Mesenchymal stem cell (in vitro differentiated cells and primary cell): ENCODE data around the gene DRC7.

Experiments
- DNase-seq: peaks from one replicate; pipeline ENCODE4 v3.0.0-alpha.2; 2013
- H2AFZ ChIP-seq: one replicate; pipeline ENCODE4 v1.6.1; 2013; ENCODE audit warnings: low read depth, mild to moderate bottlenecking, control low read depth, inconsistent platforms, low read length, moderate library complexity
- H2AK5ac ChIP-seq: 2 replicates; pipeline ENCODE4 v1.6.1; 2013; ENCODE audit warnings: low read length, moderate library complexity, mild to moderate bottlenecking, inconsistent platforms; ENCODE audit not compliant: severe bottlenecking
- H2BK120ac ChIP-seq: one replicate; pipeline ENCODE4 v1.6.1; 2013; ENCODE audit warnings: low read depth, mild to moderate bottlenecking, inconsistent platforms, low read length, moderate library complexity
- H2BK12ac ChIP-seq, 2 experiments: one replicate each; pipeline ENCODE4 v1.6.1; 2013; ENCODE audit warnings: inconsistent platforms in 2 of 2, low read length in 2 of 2, mild to moderate bottlenecking in 2 of 2, moderate library complexity in 2 of 2, control low read depth in 1 of 2
- H2BK15ac ChIP-seq: one replicate; pipeline ENCODE4 v1.6.1; 2013; ENCODE audit warnings: mild to moderate bottlenecking, low read depth, inconsistent platforms; ENCODE audit not compliant: poor library complexity, severe bottlenecking
- H2BK5ac ChIP-seq: 2 replicates; pipeline ENCODE4 v1.6.1; 2013; ENCODE audit warnings: low read depth, mild to moderate bottlenecking, low read length, control low read depth, inconsistent platforms; ENCODE audit not compliant: poor library complexity, severe bottlenecking
- H3K14ac ChIP-seq, 2 experiments: one replicate each; pipeline ENCODE4 v1.6.1; 2013; ENCODE audit warnings: inconsistent platforms in 2 of 2, low read length in 2 of 2, control low read depth in 1 of 2, mild to moderate bottlenecking in 1 of 2, moderate library complexity in 1 of 2
- H3K18ac ChIP-seq, 2 experiments: one replicate each; pipeline ENCODE4 v1.6.1; 2013; ENCODE audit warnings: inconsistent platforms in 2 of 2, low read length in 2 of 2, control low read depth in 1 of 2, low read depth in 1 of 2, mild to moderate bottlenecking in 1 of 2
- H3K23ac ChIP-seq, 2 experiments: one replicate each; pipeline ENCODE4 v1.6.1; 2013; ENCODE audit warnings: inconsistent platforms in 2 of 2, low read length in 2 of 2, mild to moderate bottlenecking in 2 of 2, moderate library complexity in 2 of 2, control low read depth in 1 of 2
- H3K27ac ChIP-seq: 2 replicates; pipeline ENCODE4 v1.5.1; 2013; ENCODE audit warnings: mild to moderate bottlenecking, moderate library complexity, low read length, control low read depth, inconsistent platforms; ENCODE audit not compliant: poor library complexity, severe bottlenecking
- H3K27me3 ChIP-seq, 2 experiments: 2 replicates each; pipeline versions ENCODE4 v1.6.1 to v1.7.0; 2013; ENCODE audit warnings: low read length in 2 of 2, mild to moderate bottlenecking in 2 of 2, moderate library complexity in 2 of 2, control low read depth in 1 of 2, inconsistent platforms in 1 of 2; ENCODE audit not compliant: control insufficient read depth in 1 of 2, insufficient read depth in 1 of 2
- H3K36me3 ChIP-seq, 2 experiments: 2 replicates each; pipeline versions ENCODE4 v1.6.1 to v1.7.0; 2013; ENCODE audit warnings: low read length in 2 of 2, control low read depth in 1 of 2, inconsistent platforms in 1 of 2, low read depth in 1 of 2, mild to moderate bottlenecking in 1 of 2; ENCODE audit not compliant: insufficient read depth in 2 of 2, control insufficient read depth in 1 of 2
- H3K4ac ChIP-seq, 2 experiments: one replicate each; pipeline ENCODE4 v1.6.1; 2013; ENCODE audit warnings: inconsistent platforms in 2 of 2, low read length in 2 of 2, mild to moderate bottlenecking in 2 of 2, moderate library complexity in 2 of 2, control low read depth in 1 of 2, low read depth in 1 of 2
- H3K4me1 ChIP-seq: 2 replicates; pipeline ENCODE4 v1.6.1; 2013; ENCODE audit warnings: low read depth, low read length, control low read depth; ENCODE audit not compliant: control insufficient read depth, insufficient read depth
- H3K4me2 ChIP-seq: 2 replicates; pipeline ENCODE4 v1.6.1; 2013; ENCODE audit warnings: low read length, mild to moderate bottlenecking, inconsistent platforms; ENCODE audit not compliant: poor library complexity, severe bottlenecking
- H3K4me3 ChIP-seq, 2 experiments: 2 replicates each; pipeline versions ENCODE4 v1.5.1 to v1.7.0; 2013; ENCODE audit warnings: low read length in 2 of 2, mild to moderate bottlenecking in 2 of 2, control low read depth in 1 of 2, low read depth in 1 of 2; ENCODE audit not compliant: insufficient read depth in 1 of 2
- H3K79me1 ChIP-seq: replicated peaks from 2 replicates; pipeline ENCODE4 v1.6.1; 2013; ENCODE audit warnings: mild to moderate bottlenecking, control low read depth, low read length, inconsistent platforms; ENCODE audit not compliant: poor library complexity, severe bottlenecking
- H3K9ac ChIP-seq: 2 replicates; pipeline ENCODE4 v1.7.0; 2013; ENCODE audit warnings: mild to moderate bottlenecking, low read length, moderate library complexity
- H3K9me3 ChIP-seq: 2 replicates; pipeline ENCODE4 v1.7.0; 2013; ENCODE audit warnings: mild to moderate bottlenecking, low read length; ENCODE audit not compliant: control insufficient read depth
- H4K8ac ChIP-seq: one replicate; pipeline ENCODE4 v1.6.1; 2013; ENCODE audit warnings: inconsistent platforms, mild to moderate bottlenecking, low read length, moderate library complexity
- H4K91ac ChIP-seq: one replicate; pipeline ENCODE4 v1.6.1; 2013; ENCODE audit warnings: mild to moderate bottlenecking, low read length, inconsistent platforms
- WGBS: methylation state at CpG from one replicate; pipeline ENCODE4 v1.1.7; 2013; ENCODE audit warnings: mixed read lengths; 5-methylcytosine and 5-hydroxymethylcytosine counted together

Gene DRC7

DNA sequence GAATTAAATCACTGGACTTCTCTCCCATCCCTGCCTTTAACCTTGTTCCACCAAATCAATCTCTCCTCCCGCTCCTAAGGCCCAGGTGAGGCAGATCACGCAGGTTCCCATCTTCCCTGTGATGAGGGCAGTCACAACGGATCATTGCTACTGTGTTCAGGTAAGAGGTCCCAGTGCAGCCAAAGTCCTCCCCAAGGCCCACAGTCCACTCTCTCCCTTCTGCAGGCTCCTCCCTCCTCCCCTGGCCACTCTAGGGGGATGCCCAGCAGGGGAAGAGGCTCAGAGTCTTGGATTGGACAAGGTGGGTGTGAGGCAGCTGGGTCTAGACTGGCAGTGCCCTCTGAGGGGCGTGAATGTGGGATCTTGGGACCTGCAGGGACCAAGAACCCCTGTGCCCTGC lies 29.1 kb upstream of the DRC7 start:
- Histone ChIP-seq H2BK120ac (no peak overlapping the region), H3K23ac (no peak overlapping the region), H2BK12ac (no peak overlapping the region), H3K4me3 (no peak overlapping the region), H3K18ac (no peak overlapping the region), H2AK5ac (no peak overlapping the region), H3K9ac (no peak overlapping the region), H3K4me1 (peaks cover 19% of the 10 kb centered on the region), H3K79me1 (no peaks in the 10 kb centered on the region), H2AFZ (no peak overlapping the region), H2BK15ac (no peak overlapping the region), H2BK5ac (no peak overlapping the region), H3K36me3 (peaks cover 9 to 53% of the 10 kb centered on the region in 2 experiments), H3K9me3 (no peaks in the 10 kb centered on the region), H3K14ac (no peak overlapping the region), H4K91ac (no peak overlapping the region), H4K8ac (no peak overlapping the region), H3K27me3 (peaks cover 0 to 18% of the 10 kb centered on the region in 2 experiments), H3K27ac (no peak overlapping the region), H3K4me2 (no peak overlapping the region), H3K4ac (no peak overlapping the region)
- DNase-seq = no peak
- WGBS = 90% methylated on average over 3 of the region's 4 CpGs

GRCh38 chr16:57666353-57667047 lies 28.1 kb upstream of the DRC7 start:
- no peak for DNase-seq
- WGBS = 76% methylated on average over 11 of the region's 11 CpGs

GRCh38 chr16:57667048-57667525 lies 27.5 kb upstream of the DRC7 start:
- Histone ChIP-seq H3K36me3 (peaks cover 3 to 39% of the 10 kb centered on the region in 2 experiments), H3K14ac (no peak overlapping the region), H3K9ac (no peak overlapping the region), H4K91ac (no peak overlapping the region), H2BK120ac (no peak overlapping the region), H2BK15ac (no peak overlapping the region), H4K8ac (no peak overlapping the region), H3K4me1 (peaks cover 19% of the 10 kb centered on the region), H3K27ac (no peak overlapping the region), H3K4me3 (no peak overlapping the region), H2AFZ (no peak overlapping the region), H3K4ac (no peak overlapping the region), H3K23ac (no peak overlapping the region), H3K9me3 (no peaks in the 10 kb centered on the region), H2BK12ac (no peak overlapping the region), H3K27me3 (peaks cover 0 to 19% of the 10 kb centered on the region in 2 experiments), H3K18ac (no peak overlapping the region), H3K4me2 (no peak overlapping the region), H2BK5ac (no peak overlapping the region), H3K79me1 (no peaks in the 10 kb centered on the region), H2AK5ac (no peak overlapping the region)
- 85% methylated on average over 5 of the region's 5 CpGs for WGBS
- DNase-seq = no peak

More at GRCh38 chr16:57666353-57667047, 28.1 kb upstream of the DRC7 start:
- Histone ChIP-seq H3K4me2 (no peak overlapping the region), H2BK15ac (peak overlapping the region; percentile 2), H2BK120ac (no peak overlapping the region), H3K9me3 (no peaks in the 10 kb centered on the region), H3K4me1 (peaks cover 19% of the 10 kb centered on the region), H3K79me1 (no peaks in the 10 kb centered on the region), H3K23ac (no peak overlapping the region), H3K4ac (no peak overlapping the region), H2AK5ac (no peak overlapping the region), H4K8ac (no peak overlapping the region), H2BK12ac (no peak overlapping the region), H3K14ac (no peak overlapping the region), H3K27me3 (peaks cover 0 to 18% of the 10 kb centered on the region in 2 experiments), H4K91ac (no peak overlapping the region), H2AFZ (no peak overlapping the region), H3K9ac (no peak overlapping the region), H3K4me3 (no peak overlapping the region), H3K36me3 (peaks cover 8 to 45% of the 10 kb centered on the region in 2 experiments), H3K27ac (no peak overlapping the region), H2BK5ac (no peak overlapping the region), H3K18ac (no peak overlapping the region)

DNA sequence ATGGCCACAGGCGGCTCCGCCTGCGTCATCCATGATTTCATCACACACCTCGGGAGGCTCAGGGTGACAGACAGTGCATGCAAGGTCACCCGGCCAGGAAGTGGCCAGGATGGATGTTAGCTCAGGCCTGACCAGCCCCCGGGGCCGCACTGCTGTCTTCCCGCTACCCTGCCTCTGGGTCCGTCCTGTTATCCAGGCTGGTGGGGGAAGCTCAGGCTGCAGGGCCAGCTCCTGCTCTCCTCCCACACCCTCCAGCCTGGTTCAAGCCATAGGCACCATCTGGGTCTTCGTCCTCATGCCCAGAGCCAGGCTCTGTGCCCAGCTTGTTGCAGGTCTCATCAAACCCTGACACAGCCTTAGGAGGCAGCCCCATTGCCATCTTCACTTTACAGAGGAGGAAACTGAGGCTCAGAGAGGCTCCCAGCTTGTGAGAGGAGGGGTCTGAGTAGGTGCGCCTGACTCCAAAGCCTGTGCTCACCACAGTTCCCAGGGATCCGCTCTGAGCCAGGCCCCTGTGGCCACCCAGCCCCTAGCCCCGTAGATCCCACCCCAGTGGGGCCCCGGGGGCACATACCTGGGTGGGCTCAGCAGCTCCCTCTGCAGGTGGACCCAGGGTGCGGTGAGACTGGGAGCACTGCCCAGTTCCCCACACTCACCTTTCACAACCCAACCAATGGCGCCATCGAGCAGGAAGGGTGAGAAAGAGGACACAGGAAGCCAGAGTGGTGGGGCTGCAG lies 26.9 kb upstream of the DRC7 start:
- Histone ChIP-seq H4K8ac (peak overlapping the region; percentile 29), H2AK5ac (no peak overlapping the region), H2BK5ac (no peak overlapping the region), H3K27ac (no peak overlapping the region), H4K91ac (no peak overlapping the region), H3K4me1 (peaks cover 19% of the 10 kb centered on the region), H2AFZ (no peak overlapping the region), H3K4me2 (no peak overlapping the region), H2BK15ac (no peak overlapping the region), H3K18ac (no peak overlapping the region), H3K27me3 (peaks cover 1 to 25% of the 10 kb centered on the region in 2 experiments), H2BK120ac (peak overlapping the region; percentile 23), H3K36me3 (peaks cover 3 to 33% of the 10 kb centered on the region in 2 experiments), H3K4ac (no peak overlapping the region), H3K23ac (no peak overlapping the region), H3K9ac (no peak overlapping the region), H3K4me3 (no peak overlapping the region), H3K14ac (no peak overlapping the region), H3K9me3 (no peaks in the 10 kb centered on the region), H2BK12ac (no peak overlapping the region), H3K79me1 (no peaks in the 10 kb centered on the region)
- WGBS = 70% methylated on average over 15 of the region's 17 CpGs
- peak; percentile 59 for DNase-seq
